Globus pallidus (tissue), 1 donor: ENCODE results near the gene IQCM.
A peak's percentile ranks its signal among the peaks of the same experiment; 100 is the strongest.

Source experiments
- DNase-seq: peaks from one replicate; pipeline ENCODE4 v3.0.0-alpha.2; 2015; ENCODE audit warnings: low spot score

IQCM gene

DNA sequence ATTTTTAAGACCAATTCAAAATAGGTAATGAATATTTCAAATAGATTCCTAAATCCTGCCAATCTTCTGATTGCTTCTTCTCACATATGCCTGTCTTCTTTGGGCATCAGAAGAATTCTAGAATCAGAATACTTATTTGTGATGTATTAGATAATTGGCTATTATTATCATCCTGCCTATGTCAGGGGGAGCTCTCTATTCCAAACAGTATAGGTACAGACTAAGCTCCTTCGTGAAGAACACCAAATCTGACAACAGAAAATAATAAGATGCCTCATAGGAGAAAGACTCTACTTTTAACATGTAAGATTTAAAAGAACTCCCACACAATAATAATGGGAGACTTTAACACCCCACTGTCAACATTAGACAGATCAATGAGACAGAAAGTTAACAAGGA, at the start of gene IQCM:
IQCM (minus strand) TSS at position 101 of the 400 bp plus-strand sequence. CDS start 73,152 bp downstream, outside the sequence.
- DNase-seq: no peak

DNA sequence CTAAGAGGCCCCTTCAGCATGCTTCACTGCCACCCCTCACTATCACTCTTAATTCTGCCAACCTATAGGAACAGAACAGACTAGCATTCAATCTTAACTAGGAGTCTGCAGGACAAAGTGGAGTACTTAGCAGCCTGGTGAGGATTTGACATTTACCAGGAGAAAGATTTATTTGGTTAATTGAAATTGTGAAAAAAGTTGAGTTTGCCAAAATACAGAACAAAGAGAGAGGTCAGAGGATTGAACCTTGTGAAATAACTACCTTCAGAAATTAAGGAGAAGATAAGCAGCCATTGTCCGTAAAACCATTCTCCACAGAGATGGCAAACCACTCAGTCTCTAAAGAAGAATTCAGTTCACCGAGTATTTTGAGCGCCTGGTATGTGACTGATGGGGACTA, 41.8 kb upstream of the IQCM start:
- no peak for DNase-seq

DNA sequence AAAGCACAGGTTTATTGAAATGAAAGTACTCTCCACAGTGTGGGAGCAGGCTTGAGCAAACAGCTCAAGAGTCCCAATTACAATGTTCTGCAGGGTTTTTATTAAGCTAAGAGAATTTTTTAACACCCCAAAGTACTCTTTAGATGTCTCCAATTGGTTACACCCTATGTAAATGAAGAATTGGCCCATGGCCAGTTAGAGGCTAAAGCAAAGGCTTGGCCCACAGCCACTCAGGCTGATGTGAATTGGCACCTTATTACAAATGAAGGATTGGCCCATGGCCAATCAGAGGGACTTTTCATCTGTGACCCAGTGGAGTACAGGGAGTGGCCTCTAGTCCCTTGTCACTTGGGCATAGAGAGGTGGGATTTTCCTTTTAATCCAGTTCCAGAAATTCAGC, 30.1 kb upstream of the IQCM start:
- no peak for DNase-seq

- no peak for DNase-seq
These were observed 26.0 kb upstream of the IQCM start for GRCh38 chr4:149841686-149842085.

GRCh38 chr4:149838036-149838435, 22.4 kb upstream of the IQCM start:
- no peak for DNase-seq

- no peak for DNase-seq
These were observed 20.9 kb upstream of the IQCM start for GRCh38 chr4:149836546-149836945.

GRCh38 chr4:149835280-149835679, 19.6 kb upstream of the IQCM start:
- DNase-seq: no peak

GRCh38 chr4:149831656-149832208, 16.1 kb upstream of the IQCM start:
- DNase-seq: no peak

GRCh38 chr4:149830823-149831222, 15.2 kb upstream of the IQCM start:
- DNase-seq: no peak

DNA sequence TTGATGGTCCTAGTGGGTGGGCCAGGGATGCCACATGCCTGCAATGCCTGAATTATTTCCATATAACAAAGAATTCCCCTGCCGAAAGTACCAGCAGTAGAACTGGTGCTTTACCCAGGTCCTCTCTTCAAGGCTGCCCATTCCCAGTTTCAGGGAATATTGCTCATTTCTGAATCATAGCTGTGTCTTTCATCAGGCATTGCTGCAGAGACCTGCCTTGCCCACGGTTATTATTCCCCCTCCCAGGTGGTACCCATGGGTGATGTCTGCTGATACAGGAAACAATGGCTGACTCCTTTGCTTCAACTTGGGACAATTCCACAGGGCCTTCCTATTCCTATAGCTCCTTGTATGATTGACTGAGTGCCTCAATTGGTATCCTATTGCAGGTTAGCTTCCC, 9.7 kb upstream of the IQCM start:
- no peak for DNase-seq

GRCh38 chr4:149823769-149824221, 8.2 kb upstream of the IQCM start:
- DNase-seq: peak; percentile 13

GRCh38 chr4:149801416-149801815, 14.2 kb downstream of the IQCM start:
- DNase-seq: no peak

- no peak for DNase-seq
These were observed 16.1 kb downstream of the IQCM start for GRCh38 chr4:149799546-149799945.

DNA sequence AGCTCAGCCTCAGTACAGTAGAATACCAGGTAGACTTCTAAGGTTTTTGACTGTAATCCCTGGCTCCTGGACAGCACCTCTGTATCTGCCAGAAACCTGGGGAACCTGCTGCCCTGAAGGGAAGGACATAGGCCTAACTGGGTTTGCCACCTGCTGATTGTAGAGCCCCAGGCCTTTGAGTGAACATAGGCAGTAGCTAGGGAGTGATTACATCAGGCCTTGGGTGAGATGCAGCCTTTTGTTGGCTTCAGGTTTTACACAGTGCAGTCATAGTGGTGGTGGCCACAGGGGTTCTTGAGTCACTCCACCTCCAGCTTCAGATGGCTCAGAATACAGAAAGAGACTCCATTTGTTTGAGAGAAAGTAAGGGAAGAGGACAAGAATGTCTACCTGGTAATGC, 19.3 kb downstream of the IQCM start:
- DNase-seq: no peak

GRCh38 chr4:149795256-149795655, 20.4 kb downstream of the IQCM start:
- DNase-seq: no peak

- no peak for DNase-seq
These were observed 21.3 kb downstream of the IQCM start for GRCh38 chr4:149794352-149794751.

DNA sequence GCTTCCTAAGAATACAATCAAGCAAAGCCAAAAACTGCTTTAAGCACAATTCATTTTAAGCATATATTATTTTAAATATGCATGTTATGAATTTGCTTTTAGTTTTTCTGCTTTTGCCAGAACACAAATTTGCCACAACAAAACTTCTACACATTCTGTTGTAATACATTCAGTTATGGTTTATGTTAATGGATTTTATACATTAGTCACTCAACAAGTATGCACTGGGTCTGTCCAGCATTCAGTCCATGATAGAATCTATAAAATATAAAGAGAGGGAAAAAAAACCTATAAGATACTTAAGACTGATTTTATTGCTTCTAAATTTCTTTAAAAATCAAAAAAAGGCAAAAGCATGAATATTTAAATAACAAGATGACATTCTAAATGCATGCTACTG, 22.2 kb downstream of the IQCM start:
- no peak for DNase-seq

DNA sequence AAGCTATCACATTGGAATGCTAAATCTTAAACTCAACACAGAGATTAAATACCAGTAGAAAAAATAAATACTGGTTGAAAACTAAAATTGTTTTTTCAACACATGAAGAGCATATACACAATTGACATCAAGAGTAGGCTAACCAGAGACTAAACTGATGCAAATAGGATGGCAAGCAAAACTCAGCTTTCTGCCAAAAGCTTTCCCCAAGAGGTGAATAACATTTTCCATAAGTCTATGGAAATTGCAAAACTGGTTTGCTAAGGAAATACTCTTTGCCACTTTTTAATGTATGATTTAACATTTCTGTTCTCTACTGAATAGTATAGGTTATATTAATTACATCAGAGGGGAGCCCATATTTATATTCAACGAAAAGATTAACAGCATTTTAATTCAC, 23.8 kb downstream of the IQCM start:
- no peak for DNase-seq

DNA sequence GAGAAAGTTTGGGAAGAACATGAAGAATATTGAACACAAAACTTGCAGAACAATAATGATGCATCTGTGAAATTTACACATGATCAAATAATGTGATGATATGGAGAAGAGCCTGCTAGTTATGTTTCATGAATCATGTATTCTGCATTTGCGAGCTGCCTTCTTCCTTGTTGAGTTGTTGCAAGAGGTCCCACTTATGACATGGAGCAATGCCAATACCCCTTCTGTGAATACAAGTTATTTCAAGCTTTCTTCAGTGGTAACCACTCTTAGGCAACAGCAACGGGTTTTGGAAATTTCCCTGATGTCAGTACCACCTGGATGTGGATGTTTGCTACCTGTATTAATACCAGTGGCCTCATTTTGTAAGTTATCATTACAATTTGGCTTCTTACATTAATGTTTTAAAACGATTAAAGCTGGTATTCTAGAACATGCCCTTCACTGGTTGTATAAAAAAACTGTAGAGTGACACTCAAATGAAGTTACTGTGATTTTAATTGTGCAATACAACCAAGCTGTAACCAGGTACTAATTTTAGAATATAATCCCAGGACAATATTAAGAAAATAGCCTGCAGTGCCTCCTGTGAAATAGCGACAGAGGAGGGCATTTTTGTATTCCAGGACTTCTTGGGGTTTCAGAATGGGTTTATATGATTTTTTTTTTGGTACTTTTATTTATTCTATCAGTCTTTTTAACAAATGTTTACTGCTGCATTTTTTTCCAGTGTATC, 25.3 kb downstream of the IQCM start:
- DNase-seq: no peak

GRCh38 chr4:149788300-149788699, 27.3 kb downstream of the IQCM start:
- DNase-seq: no peak

DNA sequence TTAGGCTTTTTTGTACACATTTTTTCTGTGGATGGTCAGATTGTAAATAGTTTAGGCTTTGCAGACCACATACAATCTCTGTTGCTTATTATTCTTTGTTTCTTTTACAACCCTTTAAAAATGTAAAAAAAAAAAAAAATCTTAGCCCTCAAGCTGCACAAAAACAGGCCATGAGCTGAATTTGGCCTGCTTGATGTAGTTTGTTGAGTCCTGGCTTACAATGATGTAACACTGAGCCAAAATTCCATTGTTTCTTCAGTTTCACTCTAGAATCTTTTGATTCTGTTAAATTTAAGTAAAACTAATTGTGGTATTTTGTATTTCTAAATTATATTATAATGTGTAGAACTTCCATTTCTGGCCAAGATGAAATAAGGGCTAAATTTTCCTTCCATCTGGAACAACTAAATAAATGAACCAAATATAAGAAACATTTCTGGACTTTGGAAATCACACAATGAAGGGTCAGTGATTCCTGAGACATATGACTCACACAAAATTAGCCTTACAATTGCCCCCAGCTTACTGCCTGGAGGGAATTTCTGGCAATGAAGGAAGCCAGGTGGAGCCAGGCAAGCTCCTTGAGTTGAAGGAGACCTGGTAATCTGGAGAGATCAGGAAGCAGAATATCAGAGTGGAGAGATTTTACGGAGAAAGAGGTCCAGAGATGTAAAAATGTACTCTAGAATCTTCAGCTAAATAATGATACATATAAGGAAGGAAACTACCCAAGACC, 29.8 kb downstream of the IQCM start:
- DNase-seq: peak; percentile 20

GRCh38 chr4:149784018-149784417, 31.6 kb downstream of the IQCM start:
- no peak for DNase-seq

- no peak for DNase-seq
These were observed 34.5 kb downstream of the IQCM start for GRCh38 chr4:149781150-149781549.
